Endothelial cell of umbilical vein (primary cell): ENCODE data around the gene CEMP1. TPM values are rescaled to one million over a fixed set of nuclear protein-coding genes. Genes with fewer than 3 reads are reported as not detected.

ENCODE experiments used
- BruUV-seq: library from RNA; stranded (reverse); fragments of 400-500 nt; replicated peaks from 2 replicates; lab custom pipeline; 2021; lab: Mats Ljungman, UMichigan
- CTCF ChIA-PET: fragments of 300-600, 350-600 bp; sonication (Branson Sonifier 250); formaldehyde crosslinking; loops from one replicate; lab custom pipeline; 2021; ENCODE audit warnings: antibody characterized with exemption, inconsistent platforms; lab: Charles Lee
- POLR2A ChIA-PET: fragments of 300-600, 350-600 bp; sonication (Branson Sonifier 250); formaldehyde crosslinking; loops from one replicate; lab custom pipeline; 2021; ENCODE audit warnings: antibody characterized with exemption, inconsistent platforms; lab: Charles Lee
- DNase-seq: peaks from one replicate; pipeline ENCODE4 v3.0.0-alpha.2; 2011; ENCODE audit warnings: low read depth, low spot score
- FAIRE-seq: peaks from 2 replicates; lab custom pipeline; 2011; peaks lifted over from hg19 to GRCh38; lab: Jason Lieb, UNC
- H2AFZ ChIP-seq: 2 replicates; pipeline ENCODE4 v1.6.0; 2012; ENCODE audit warnings: low read depth, low read length, control low read depth, inconsistent platforms
- H3K27ac ChIP-seq: 2 replicates; pipeline ENCODE4 v1.5.1; 2011; ENCODE audit warnings: low read depth, mild to moderate bottlenecking, control low read depth, low read length, moderate library complexity; ENCODE audit not compliant: insufficient read depth
- H3K27me3 ChIP-seq, 2 experiments: 2 replicates each; pipeline versions ENCODE4 v1.6.0 to v1.6.1; 2011; ENCODE audit warnings: low read length in 2 of 2, mixed read lengths in 1 of 2; ENCODE audit not compliant: control insufficient read depth in 2 of 2, insufficient read depth in 2 of 2
- H3K36me3 ChIP-seq, 2 experiments: 2 replicates in 1 of 2; 3 replicates in 1 of 2; pipeline ENCODE4 v1.5.1; 2011; ENCODE audit warnings: low read length in 2 of 2, mild to moderate bottlenecking in 1 of 2, moderate library complexity in 1 of 2; ENCODE audit not compliant: control insufficient read depth in 2 of 2, insufficient read depth in 2 of 2; ENCODE audit errors: extremely low read depth in 1 of 2
- H3K4me1 ChIP-seq: 3 replicates; pipeline ENCODE4 v1.5.1; 2011; ENCODE audit warnings: mild to moderate bottlenecking, low read length; ENCODE audit not compliant: control insufficient read depth, insufficient read depth; ENCODE audit errors: extremely low read depth
- H3K4me2 ChIP-seq: 2 replicates; pipeline ENCODE4 v1.6.1; 2011; ENCODE audit warnings: low read length, control low read depth, mixed read lengths; ENCODE audit not compliant: insufficient read depth
- H3K4me3 ChIP-seq, 3 experiments: fragments of 200-600 bp in 1 of 3; sonication (generic), shearing (Covaris generic) in 1 of 3; replicated peaks in 1 of 3; 2 replicates each; pipeline ENCODE4 v1.5.1; 2011 to 2016; ENCODE audit warnings: control low read depth in 3 of 3, low read length in 3 of 3, mild to moderate bottlenecking in 2 of 3, inconsistent platforms in 1 of 3, low read depth in 1 of 3, moderate library complexity in 1 of 3; ENCODE audit not compliant: insufficient read depth in 1 of 3
- H3K79me2 ChIP-seq: 2 replicates; pipeline ENCODE4 v1.6.0; 2012; ENCODE audit warnings: low read length, inconsistent platforms; ENCODE audit not compliant: control insufficient read depth, insufficient read depth
- H3K9ac ChIP-seq: replicated peaks from 2 replicates; pipeline ENCODE3; 2011; ENCODE audit warnings: low read length, control low read depth; ENCODE audit not compliant: insufficient read depth; ENCODE audit errors: extremely low read depth
- H3K9me1 ChIP-seq: replicated peaks from 3 replicates; pipeline ENCODE4 v1.6.0; 2011; ENCODE audit warnings: mild to moderate bottlenecking, low read length; ENCODE audit not compliant: control insufficient read depth, insufficient read depth; ENCODE audit errors: extremely low read depth
- H3K9me3 ChIP-seq: replicated peaks from 2 replicates; pipeline ENCODE4 v1.5.1; 2012; ENCODE audit warnings: low read length, inconsistent platforms; ENCODE audit not compliant: control insufficient read depth, insufficient read depth
- H4K20me1 ChIP-seq: replicated peaks from 2 replicates; pipeline ENCODE3; 2011; ENCODE audit warnings: mild to moderate bottlenecking, low read length; ENCODE audit not compliant: control insufficient read depth, insufficient read depth; ENCODE audit errors: extremely low read depth
- EZH2 ChIP-seq: IDR thresholded peaks from 2 replicates; pipeline ENCODE4 v1.6.1; 2012; ENCODE audit warnings: borderline replicate concordance, low read depth, mild to moderate bottlenecking, moderate library complexity, low read length, inconsistent platforms; ENCODE audit not compliant: severe bottlenecking
- FOS ChIP-seq: IDR thresholded peaks from 2 replicates; pipeline ENCODE4 v1.6.1; 2011; ENCODE audit warnings: mild to moderate bottlenecking, low read length, moderate library complexity, borderline replicate concordance; ENCODE audit not compliant: insufficient read depth
- GATA2 ChIP-seq: IDR thresholded peaks from 2 replicates; pipeline ENCODE4 v1.7.0; 2011; ENCODE audit warnings: low read depth, mild to moderate bottlenecking, moderate library complexity, mixed read lengths, low read length; ENCODE audit not compliant: insufficient read length, insufficient read depth
- JUN ChIP-seq: IDR thresholded peaks from 2 replicates; pipeline ENCODE4 v1.6.1; 2011; ENCODE audit warnings: borderline replicate concordance, low read depth; ENCODE audit not compliant: insufficient read length, insufficient read depth
- MYC ChIP-seq: IDR thresholded peaks from one replicate; pipeline ENCODE4 v1.6.1; 2011; ENCODE audit warnings: mild to moderate bottlenecking, low read depth, low read length
- POLR2A ChIP-seq: IDR thresholded peaks from 2 replicates; pipeline ENCODE4 v1.6.1; 2012; ENCODE audit warnings: low read depth, mild to moderate bottlenecking, control low read depth, low read length
- POLR2AphosphoS5 ChIP-seq: IDR thresholded peaks from 2 replicates; pipeline ENCODE4 v1.6.1; 2012; ENCODE audit warnings: low read depth, mild to moderate bottlenecking, control low read depth, low read length, moderate library complexity; ENCODE audit not compliant: insufficient read depth
- dilution Hi-C: fragments of 300-500 bp; cut with MboI; formaldehyde crosslinking; loops from one replicate; pipeline ENCODE4 v1.15.0; 2019; ENCODE audit warnings: low sequenced_read_pairs; ENCODE audit not compliant: extremely low pct_ligation_motif_present
- intact Hi-C: fragments of 100-400 bp; cut with micrococcal nuclease; formaldehyde crosslinking; loops from one replicate; pipeline ENCODE4 v1.10.0; 2022
- polyA plus RNA-seq, 4 experiments: library from polyadenylated mRNA; depleted of rRNA in 3 of 4; stranded (reverse) in 3 of 4; unstranded in 1 of 4; fragments of >200 nt; gene quantifications; 2 replicates each; pipeline versions ENCODE4 v1.2.1 to v1.2.3, GENCODE V29; 2011 to 2012; ENCODE audit warnings: missing spikeins in 1 of 4
- total RNA-seq: library from RNA; stranded (reverse); gene quantifications from 2 replicates; pipeline ENCODE4 v1.2.3, GENCODE V29; 2021
- TF ChIP-seq, protein P1 (sequence below), 2 donors: IDR thresholded peaks; 1 replicate in 1 of 2; 2 replicates in 1 of 2; pipeline ENCODE4 v1.5.1; 2011; ENCODE audit warnings: low read length in 2 of 2, mild to moderate bottlenecking in 2 of 2, moderate library complexity in 2 of 2, control low read depth in 1 of 2, inconsistent platforms in 1 of 2, low read depth in 1 of 2; ENCODE audit not compliant: insufficient read depth in 1 of 2; ENCODE audit errors: extremely low read depth in 1 of 2
- TF ChIP-seq, protein P2 (sequence below): IDR thresholded peaks from 2 replicates; pipeline ENCODE4 v1.6.1; 2011; ENCODE audit not compliant: insufficient read depth, insufficient read length

Gene CEMP1
- total and polyA plus RNA-seq, 2 donors (not counting 3 experiments of a cell fraction or from before 2014, with no cell fraction given) = not detected

DNA sequence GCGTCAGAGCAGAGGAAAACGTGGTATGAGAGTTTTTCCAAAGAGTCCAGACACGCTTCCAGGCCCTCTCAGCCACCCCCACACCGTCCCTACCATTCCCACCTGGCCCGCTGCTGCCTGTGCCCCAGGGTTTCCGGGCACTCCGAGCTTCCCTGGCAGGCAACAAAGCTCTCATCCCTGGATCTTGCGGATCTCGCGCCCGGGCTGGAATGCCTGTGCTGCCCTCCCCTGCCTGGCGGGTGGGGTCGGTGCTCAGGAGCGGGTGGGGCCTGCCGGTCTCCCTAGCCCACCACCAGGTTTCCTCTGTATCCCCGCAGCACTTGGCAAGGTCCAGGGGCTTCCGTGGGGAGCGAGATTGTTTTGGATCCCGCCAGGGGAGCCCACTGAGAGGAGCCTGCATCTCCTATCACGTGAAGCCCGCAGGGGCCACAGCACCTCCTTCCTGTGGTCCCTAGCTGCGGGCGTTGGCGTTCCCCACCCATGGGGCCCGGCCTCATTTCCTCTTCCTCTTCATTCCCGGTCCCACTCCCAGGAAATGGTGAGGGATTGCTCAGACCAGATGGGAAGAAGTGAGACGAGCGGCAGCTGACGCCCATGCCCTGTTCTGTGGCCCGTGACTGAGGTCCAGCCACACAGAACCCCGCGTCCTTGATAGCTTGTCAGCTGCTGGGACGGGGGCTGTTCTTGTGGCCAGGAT is 45.2 kb downstream of the CEMP1 start:
- Histone ChIP-seq H3K9me1 (no peaks in the 10 kb centered on the region), H3K36me3 (no peaks in the 10 kb centered on the region), H4K20me1 (no peaks in the 10 kb centered on the region), H3K4me1 (no peaks in the 10 kb centered on the region), H3K27ac (no peak overlapping the region), H3K9ac (no peak overlapping the region), H3K27me3 (no peaks in the 10 kb centered on the region), H3K4me3 (no peak overlapping the region), H3K79me2 (peaks cover 6% of the 10 kb centered on the region), H2AFZ (no peak overlapping the region), H3K9me3 (no peaks in the 10 kb centered on the region), H3K4me2 (no peak overlapping the region)
- TF ChIP-seq POLR2AphosphoS5 (no peak), FOS (no peak), EZH2 (no peak), GATA2 (no peak), POLR2A (no peak), MYC (no peak), JUN (no peak)
- TF ChIP-seq, protein P1, sequence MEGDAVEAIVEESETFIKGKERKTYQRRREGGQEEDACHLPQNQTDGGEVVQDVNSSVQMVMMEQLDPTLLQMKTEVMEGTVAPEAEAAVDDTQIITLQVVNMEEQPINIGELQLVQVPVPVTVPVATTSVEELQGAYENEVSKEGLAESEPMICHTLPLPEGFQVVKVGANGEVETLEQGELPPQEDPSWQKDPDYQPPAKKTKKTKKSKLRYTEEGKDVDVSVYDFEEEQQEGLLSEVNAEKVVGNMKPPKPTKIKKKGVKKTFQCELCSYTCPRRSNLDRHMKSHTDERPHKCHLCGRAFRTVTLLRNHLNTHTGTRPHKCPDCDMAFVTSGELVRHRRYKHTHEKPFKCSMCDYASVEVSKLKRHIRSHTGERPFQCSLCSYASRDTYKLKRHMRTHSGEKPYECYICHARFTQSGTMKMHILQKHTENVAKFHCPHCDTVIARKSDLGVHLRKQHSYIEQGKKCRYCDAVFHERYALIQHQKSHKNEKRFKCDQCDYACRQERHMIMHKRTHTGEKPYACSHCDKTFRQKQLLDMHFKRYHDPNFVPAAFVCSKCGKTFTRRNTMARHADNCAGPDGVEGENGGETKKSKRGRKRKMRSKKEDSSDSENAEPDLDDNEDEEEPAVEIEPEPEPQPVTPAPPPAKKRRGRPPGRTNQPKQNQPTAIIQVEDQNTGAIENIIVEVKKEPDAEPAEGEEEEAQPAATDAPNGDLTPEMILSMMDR (IDR thresholded peaks at IDR 0.05; ENCODE audit: extremely low read depth in 1 of 2, insufficient read depth in 1 of 2, low read depth in 1 of 2, low read length in 2 of 2) = no peak
- TF ChIP-seq, protein P2, sequence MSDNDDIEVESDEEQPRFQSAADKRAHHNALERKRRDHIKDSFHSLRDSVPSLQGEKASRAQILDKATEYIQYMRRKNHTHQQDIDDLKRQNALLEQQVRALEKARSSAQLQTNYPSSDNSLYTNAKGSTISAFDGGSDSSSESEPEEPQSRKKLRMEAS = no peak
- dilution Hi-C loops = no loop called here
- ChIA-PET POLR2A (no interaction called here), CTCF (interaction anchor here (1.2 to 3.0 kb wide), 2 partner anchors 11 to 15 kb away, joined by 7 to 14 read pairs; partner anchors contain the start of gene TBC1D24)
- no peak for DNase-seq
- BruUV-seq = no TSS peak
- intact Hi-C loops = loop anchor here (1.0 kb wide), 1 partner anchor 26 kb away; no protein-coding TSS in a partner anchor
- no peak for FAIRE-seq
